HepG2 (cell line): Measurements from ENCODE around the gene EDAR. TPM values are rescaled to one million over a fixed set of nuclear protein-coding genes. Genes with fewer than 3 reads are reported as not detected.

Source experiments
- ATAC-seq: fragments of 200-7000 bp; cut with Tn5 transposase; 3 replicates; pipeline ENCODE4 v1.9.1; 2020; ENCODE audit warnings: mild to moderate bottlenecking, moderate library complexity
- BruUV-seq: library from RNA; stranded (reverse); fragments of 400-500 nt; replicated peaks from 2 replicates; lab custom pipeline; 2021; lab: Mats Ljungman, UMichigan
- CTCF ChIA-PET: fragments of 300-600 bp; formaldehyde crosslinking; extraction: SDS; loops from one replicate; lab custom pipeline; 2021; ENCODE audit warnings: low total read pairs, inconsistent platforms, low intra/inter-chr PET ratio; lab: Yijun Ruan, JAX
- POLR2A ChIA-PET: fragments of 350-600 bp; sonication (Branson Sonifier 250); formaldehyde crosslinking; loops from one replicate; lab custom pipeline; 2020; ENCODE audit warnings: antibody characterized with exemption, inconsistent platforms; lab: Yijun Ruan, JAX
- DNase-seq: peaks from one replicate; pipeline ENCODE4 v3.0.0-alpha.2; 2015; ENCODE audit warnings: low spot score
- FAIRE-seq: peaks from 3 replicates; lab custom pipeline; 2011; peaks lifted over from hg19 to GRCh38; lab: Jason Lieb, UNC
- H2AFZ ChIP-seq: one replicate; pipeline ENCODE4 v1.6.1; 2011; ENCODE audit warnings: low read length, inconsistent platforms
- H3K27ac ChIP-seq: fragments of 300-600 bp; 3 replicates; pipeline ENCODE4 v1.8.0; 2011; ENCODE audit warnings: mixed run types, mild to moderate bottlenecking, mixed read lengths, low read length, inconsistent platforms; ENCODE audit not compliant: insufficient read depth; ENCODE audit errors: extremely low read length
- H3K27me3 ChIP-seq, 2 experiments: fragments of 200-600 bp in 1 of 2; 2 replicates in 1 of 2; 3 replicates in 1 of 2; pipeline versions ENCODE4 v1.6.0 to v1.8.0; 2011; ENCODE audit warnings: low read length in 2 of 2, mild to moderate bottlenecking in 2 of 2, moderate library complexity in 2 of 2, inconsistent platforms in 1 of 2; ENCODE audit not compliant: insufficient read depth in 2 of 2, control insufficient read depth in 1 of 2
- H3K36me3 ChIP-seq, 2 experiments: fragments of 200-600 bp in 1 of 2; replicated peaks in 1 of 2; 2 replicates in 1 of 2; 3 replicates in 1 of 2; pipeline versions ENCODE4 v1.5.1 to v1.8.0; 2011; ENCODE audit warnings: low read length in 2 of 2, inconsistent platforms in 1 of 2; ENCODE audit not compliant: insufficient read depth in 2 of 2, control insufficient read depth in 1 of 2
- H3K4me1 ChIP-seq: 2 replicates; pipeline ENCODE4 v1.5.1; 2012; ENCODE audit warnings: low read length, inconsistent platforms; ENCODE audit not compliant: insufficient read depth
- H3K4me2 ChIP-seq: 2 replicates; pipeline ENCODE4 v1.6.0; 2011; ENCODE audit warnings: low read depth, low read length, inconsistent platforms
- H3K4me3 ChIP-seq, 3 experiments: fragments of 200-600 bp in 1 of 3; sonication (generic), shearing (Covaris generic) in 1 of 3; replicated peaks in 1 of 3; 2 replicates each; pipeline ENCODE4 v1.5.1; 2011 to 2016; ENCODE audit warnings: low read length in 3 of 3, inconsistent platforms in 2 of 3, low read depth in 2 of 3, mild to moderate bottlenecking in 2 of 3, control low read depth in 1 of 3, mixed read lengths in 1 of 3; ENCODE audit not compliant: insufficient read depth in 1 of 3
- H3K79me2 ChIP-seq: one replicate; pipeline ENCODE4 v1.6.1; 2011; ENCODE audit warnings: low read length, inconsistent platforms; ENCODE audit not compliant: insufficient read depth
- H3K9ac ChIP-seq: 2 replicates; pipeline ENCODE4 v1.6.0; 2011; ENCODE audit warnings: mild to moderate bottlenecking, low read depth, low read length, inconsistent platforms; ENCODE audit not compliant: insufficient read depth
- H3K9me3 ChIP-seq: 2 replicates; pipeline ENCODE4 v1.5.1; 2012; ENCODE audit warnings: mild to moderate bottlenecking, low read length
- H4K20me1 ChIP-seq: 2 replicates; pipeline ENCODE4 v1.6.0; 2011; ENCODE audit warnings: inconsistent platforms, mild to moderate bottlenecking, low read length, moderate library complexity; ENCODE audit not compliant: insufficient read depth
- BHLHE40 ChIP-seq: IDR thresholded peaks from 2 replicates; pipeline ENCODE4 v1.6.1; 2011; ENCODE audit warnings: low read length, improper control_type of control experiment
- CREB1 ChIP-seq, 2 experiments: fragments of 450-650 bp in 1 of 2; IDR thresholded peaks; 2 replicates each; pipeline ENCODE4 v1.6.1; 2016 to 2017; ENCODE audit warnings: control low read depth in 1 of 2, mild to moderate bottlenecking in 1 of 2, missing compliant biosample characterization in 1 of 2, missing genetic modification characterization in 1 of 2
- MBD4 ChIP-seq: IDR thresholded peaks from 2 replicates; pipeline ENCODE4 v1.6.1; 2012; ENCODE audit warnings: low read length, inconsistent platforms, borderline replicate concordance
- ZNF260 ChIP-seq: sonication (generic); formaldehyde crosslinking; IDR thresholded peaks from 2 replicates; pipeline ENCODE4 v1.4.0; 2020; ENCODE audit warnings: missing genetic modification reagents, low read depth, mild to moderate bottlenecking, borderline replicate concordance
- ZNF501 ChIP-seq: sonication (generic); formaldehyde crosslinking; IDR thresholded peaks from 2 replicates; pipeline ENCODE4 v1.5.1; 2020; ENCODE audit warnings: mild to moderate bottlenecking, moderate library complexity, missing genetic modification reagents
- ZNF646 ChIP-seq: sonication (generic); formaldehyde crosslinking; IDR thresholded peaks from 2 replicates; pipeline ENCODE4 v1.9.0; 2021; ENCODE audit warnings: mild to moderate bottlenecking, missing genetic modification reagents
- WGBS: methylation state at CpG from one replicate; pipeline ENCODE4 v1.1.6; 2017; ENCODE audit warnings: low lambda C conversion rate; 5-methylcytosine and 5-hydroxymethylcytosine counted together
- in situ Hi-C: cut with HindIII; loops from 2 replicates; pipeline ENCODE4 v1.10.0; 2017; ENCODE audit warnings: low pct_unique_long_range_greater_than_20kb; ENCODE audit not compliant: extremely low pct_ligation_motif_present
- intact Hi-C: fragments of 100-400 bp; cut with micrococcal nuclease; formaldehyde crosslinking; loops from one replicate; pipeline ENCODE4 v1.10.0; 2022; ENCODE audit not compliant: unreplicated experiment
- polyA plus RNA-seq, 8 experiments: library from polyadenylated mRNA; depleted of rRNA in 3 of 8; stranded (reverse) in 7 of 8; unstranded in 1 of 8; fragments of >200 nt; fragmentation: Illumina TruSeq in 4 of 8; extraction: Trizol in 4 of 8; gene quantifications; 2 replicates each; pipeline versions ENCODE4 v1.2.1 to v1.2.3, GENCODE V29; 2011 to 2016; ENCODE audit warnings: low read depth in 4 of 8, missing spikeins in 1 of 8, mixed read lengths in 1 of 8; ENCODE audit not compliant: insufficient read depth in 1 of 8
- total RNA-seq, 5 experiments: library from RNA; depleted of rRNA; stranded (reverse); fragments of >200 nt; fragmentation: Illumina TruSeq; extraction: Trizol; gene quantifications; 2 replicates each; pipeline ENCODE4 v1.2.3, GENCODE V29; 2016; ENCODE audit warnings: low read depth in 1 of 5
- TF ChIP-seq, protein P1 (sequence below), 2 experiments: fragments of 450-650 bp in 1 of 2; sonication (generic) in 1 of 2; formaldehyde crosslinking in 1 of 2; IDR thresholded peaks; 2 replicates each; pipeline versions ENCODE4 v1.6.1 to v1.8.0; 2016 to 2022; ENCODE audit warnings: antibody characterized with exemption in 1 of 2, mild to moderate bottlenecking in 1 of 2, missing genetic modification reagents in 1 of 2

EDAR gene
- total and polyA plus RNA-seq, 2 of the 13 experiments (the other 11 are each of a cell fraction or from before 2014, with no cell fraction given) = not detected

GRCh38 chr2:108919571-108920373 is 69.2 kb downstream of the EDAR start:
- H3K36me3 ChIP-seq = no peaks in the 10 kb centered on the region
- no peak overlapping the region for H2AFZ ChIP-seq
- H3K79me2 ChIP-seq = no peaks in the 10 kb centered on the region
- H3K9me3 ChIP-seq = no peaks in the 10 kb centered on the region
- FAIRE-seq (no peak), DNase-seq (no peak), ATAC-seq (no peak)
- ChIA-PET POLR2A (no interaction called here), CTCF (no interaction called here)
- H4K20me1 ChIP-seq = no peaks in the 10 kb centered on the region
- H3K4me2 ChIP-seq = no peak overlapping the region
- peaks cover 5 to 66% of the 10 kb centered on the region in 2 experiments; a peak in 4 of 5 replicates for H3K27me3 ChIP-seq
- H3K4me1 ChIP-seq = peaks cover 25% of the 10 kb centered on the region
- no peak overlapping the region for H3K27ac ChIP-seq
- H3K9ac ChIP-seq = no peak overlapping the region
- no TSS peak for BruUV-seq
- in situ Hi-C loops (no loop called here), intact Hi-C loops (no loop called here)
- 54% methylated on average over 9 of the region's 19 CpGs for WGBS
- no peak overlapping the region for H3K4me3 ChIP-seq
- TF ChIP-seq ZNF260 (CRISPR knock-in tag) (no peak), CREB1 (IDR thresholded peaks at IDR 0.05) (peak; percentile 64; the same call in 1 of the 2 replicates), CREB1 (CRISPR knock-in tag; IDR thresholded peaks at IDR 0.05) (no peak), ZNF501 (no peak), ZNF646 (CRISPR knock-in tag) (no peak), BHLHE40 (peak; percentile 50), MBD4 (no peak)
- TF ChIP-seq, protein P1, sequence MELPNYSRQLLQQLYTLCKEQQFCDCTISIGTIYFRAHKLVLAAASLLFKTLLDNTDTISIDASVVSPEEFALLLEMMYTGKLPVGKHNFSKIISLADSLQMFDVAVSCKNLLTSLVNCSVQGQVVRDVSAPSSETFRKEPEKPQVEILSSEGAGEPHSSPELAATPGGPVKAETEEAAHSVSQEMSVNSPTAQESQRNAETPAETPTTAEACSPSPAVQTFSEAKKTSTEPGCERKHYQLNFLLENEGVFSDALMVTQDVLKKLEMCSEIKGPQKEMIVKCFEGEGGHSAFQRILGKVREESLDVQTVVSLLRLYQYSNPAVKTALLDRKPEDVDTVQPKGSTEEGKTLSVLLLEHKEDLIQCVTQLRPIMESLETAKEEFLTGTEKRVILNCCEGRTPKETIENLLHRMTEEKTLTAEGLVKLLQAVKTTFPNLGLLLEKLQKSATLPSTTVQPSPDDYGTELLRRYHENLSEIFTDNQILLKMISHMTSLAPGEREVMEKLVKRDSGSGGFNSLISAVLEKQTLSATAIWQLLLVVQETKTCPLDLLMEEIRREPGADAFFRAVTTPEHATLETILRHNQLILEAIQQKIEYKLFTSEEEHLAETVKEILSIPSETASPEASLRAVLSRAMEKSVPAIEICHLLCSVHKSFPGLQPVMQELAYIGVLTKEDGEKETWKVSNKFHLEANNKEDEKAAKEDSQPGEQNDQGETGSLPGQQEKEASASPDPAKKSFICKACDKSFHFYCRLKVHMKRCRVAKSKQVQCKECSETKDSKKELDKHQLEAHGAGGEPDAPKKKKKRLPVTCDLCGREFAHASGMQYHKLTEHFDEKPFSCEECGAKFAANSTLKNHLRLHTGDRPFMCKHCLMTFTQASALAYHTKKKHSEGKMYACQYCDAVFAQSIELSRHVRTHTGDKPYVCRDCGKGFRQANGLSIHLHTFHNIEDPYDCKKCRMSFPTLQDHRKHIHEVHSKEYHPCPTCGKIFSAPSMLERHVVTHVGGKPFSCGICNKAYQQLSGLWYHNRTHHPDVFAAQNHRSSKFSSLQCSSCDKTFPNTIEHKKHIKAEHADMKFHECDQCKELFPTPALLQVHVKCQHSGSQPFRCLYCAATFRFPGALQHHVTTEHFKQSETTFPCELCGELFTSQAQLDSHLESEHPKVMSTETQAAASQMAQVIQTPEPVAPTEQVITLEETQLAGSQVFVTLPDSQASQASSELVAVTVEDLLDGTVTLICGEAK (IDR thresholded peaks at IDR 0.05) = no peak
- TF ChIP-seq, protein P1 (CRISPR knock-in tag; IDR thresholded peaks at IDR 0.05) = no peak
